ENCODE data around the gene IQSEC1.

Gene IQSEC1

GRCh38 chr3:13073326-13074005 lies at the start of gene IQSEC1:
Gene IQSEC1, minus strand, starts transcription at chr3:13073429. Its CDS starts 415 bp downstream, at chr3:13073014.
- DNase-seq, result peak; percentile 41 to 72

GRCh38 chr3:13122081-13123012 lies 49.1 kb upstream of the IQSEC1 start:
- no peak for DNase-seq

GRCh38 chr3:13121553-13122001 lies 48.3 kb upstream of the IQSEC1 start:
- DNase-seq, result no peak

- no peak for DNase-seq
These were observed 47.8 kb upstream of the IQSEC1 start for GRCh38 chr3:13120928-13121552.

GRCh38 chr3:13120289-13120927 lies 47.2 kb upstream of the IQSEC1 start:
- no peak for DNase-seq

- no peak for DNase-seq
These were observed 46.4 kb upstream of the IQSEC1 start for GRCh38 chr3:13119471-13120220.

GRCh38 chr3:13116426-13116825 lies 43.2 kb upstream of the IQSEC1 start:
- DNase-seq, result no peak

- no peak for DNase-seq
These were observed 42.8 kb upstream of the IQSEC1 start for GRCh38 chr3:13115991-13116390.

GRCh38 chr3:13115576-13115910 lies 42.3 kb upstream of the IQSEC1 start:
- DNase-seq, result no peak

GRCh38 chr3:13114811-13115575 lies 41.8 kb upstream of the IQSEC1 start:
- no peak for DNase-seq

- DNase-seq, result no peak
These were observed 40.4 kb upstream of the IQSEC1 start for GRCh38 chr3:13113346-13114330.

- DNase-seq, result no peak
These were observed 39.5 kb upstream of the IQSEC1 start for GRCh38 chr3:13112521-13113345.

- DNase-seq, result no peak
These were observed 38.8 kb upstream of the IQSEC1 start for GRCh38 chr3:13111873-13112520.

- DNase-seq, result no peak
These were observed 38.1 kb upstream of the IQSEC1 start for GRCh38 chr3:13111173-13111872.

GRCh38 chr3:13110678-13111116 lies 37.5 kb upstream of the IQSEC1 start:
- DNase-seq, result no peak

GRCh38 chr3:13109516-13109915 lies 36.3 kb upstream of the IQSEC1 start:
- no peak for DNase-seq

- DNase-seq, result no peak
These were observed 35.6 kb upstream of the IQSEC1 start for GRCh38 chr3:13108861-13109260.

- DNase-seq, result no peak
These were observed 34.4 kb upstream of the IQSEC1 start for GRCh38 chr3:13107661-13108060.

All from NCI-H1930 (cell line).